HG02938 (cell line): ENCODE data around the gene ZNF22.

Experiments
- ATAC-seq: cut with Tn5 transposase; IDR thresholded peaks from one replicate; pipeline ENCODE4 v1.9.1; 2021; ENCODE audit warnings: mild to moderate bottlenecking, moderate library complexity; ENCODE audit not compliant: unreplicated experiment

ZNF22 gene

GRCh38 chr10:44963772-44964633 lies 36.7 kb upstream of the ZNF22 start:
- ATAC-seq, result no peak

- no peak for ATAC-seq
Observed at GRCh38 chr10:44965104-44965503, 35.6 kb upstream of the ZNF22 start.

- peak; percentile 25 for ATAC-seq
Observed at GRCh38 chr10:44965651-44966097, 35.0 kb upstream of the ZNF22 start.

- peak; percentile 23 for ATAC-seq
Observed at GRCh38 chr10:44966129-44966815, 34.5 kb upstream of the ZNF22 start.

- ATAC-seq, result no peak
Observed at GRCh38 chr10:44966816-44967509, 33.8 kb upstream of the ZNF22 start.

GRCh38 chr10:44967616-44968015 lies 33.1 kb upstream of the ZNF22 start:
- no peak for ATAC-seq

GRCh38 chr10:44968091-44968490 lies 32.6 kb upstream of the ZNF22 start:
- ATAC-seq, result no peak

GRCh38 chr10:44968500-44969400 lies 32.0 kb upstream of the ZNF22 start:
- ATAC-seq, result no peak

- ATAC-seq, result no peak
Observed at GRCh38 chr10:44969854-44970253, 30.9 kb upstream of the ZNF22 start.

GRCh38 chr10:44970812-44971395 lies 29.8 kb upstream of the ZNF22 start:
- ATAC-seq, result no peak

- ATAC-seq, result no peak
Observed at GRCh38 chr10:44971434-44971833, 29.3 kb upstream of the ZNF22 start.

GRCh38 chr10:44971935-44972757 lies 28.6 kb upstream of the ZNF22 start:
- no peak for ATAC-seq

- no peak for ATAC-seq
Observed at GRCh38 chr10:44972874-44973306, 27.8 kb upstream of the ZNF22 start.

GRCh38 chr10:44973323-44974081 lies 27.2 kb upstream of the ZNF22 start:
- no peak for ATAC-seq

- ATAC-seq, result no peak
Observed at GRCh38 chr10:44974082-44974627, 26.6 kb upstream of the ZNF22 start.

- peak; percentile 60 for ATAC-seq
Observed at GRCh38 chr10:44974628-44975430, 25.9 kb upstream of the ZNF22 start.
